ENCODE measurements around the gene GPRASP2. TPM values are rescaled to one million over a fixed set of nuclear protein-coding genes. Genes with fewer than 3 reads are reported as not detected.

GPRASP2 gene
- total and polyA plus RNA-seq, 4 donors: 1.8 to 10.2 (median 5.4) TPM

DNA sequence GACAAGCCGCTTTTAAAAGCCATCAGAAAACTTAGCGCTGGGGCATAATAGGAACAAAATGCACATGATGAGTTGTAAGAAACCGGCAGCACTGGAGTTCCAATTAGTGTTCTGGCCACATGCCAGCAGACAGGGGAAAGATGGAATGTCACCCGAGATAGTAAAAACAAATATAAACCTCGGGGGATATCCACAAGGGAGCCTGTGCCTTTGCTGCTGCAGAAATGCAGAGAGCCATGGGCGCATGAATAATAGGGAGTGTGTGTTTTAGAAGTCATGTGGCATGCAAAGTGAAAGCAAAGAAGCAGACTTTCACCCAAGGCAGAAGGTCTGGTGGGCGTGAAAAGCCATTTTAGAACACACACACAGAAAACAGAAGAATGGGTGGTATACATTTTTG lies 27.4 kb downstream of the GPRASP2 start:
- H3K9me3 ChIP-seq (ENCODE audit: control insufficient read depth in 4 of 4, low read length in 3 of 4): no peaks in the 10 kb centered on the region
- H3K27ac ChIP-seq (ENCODE audit: low read depth in 1 of 2, low read length in 2 of 2): no peak overlapping the region
- 82% methylated on average over 7 of the region's 7 CpGs for WGBS
- no peaks in the 10 kb centered on the region for H3K36me3 ChIP-seq (ENCODE audit: control insufficient read depth in 4 of 4, insufficient read depth in 3 of 4, low read depth in 1 of 4, low read length in 3 of 4)
- H3K4me3 ChIP-seq (ENCODE audit: low read depth in 1 of 3, low read length in 3 of 3): no peak overlapping the region
- H3K4me1 ChIP-seq (ENCODE audit: control insufficient read depth in 4 of 4, insufficient read depth in 4 of 4, low read length in 3 of 4): no peaks in the 10 kb centered on the region
- H3K27me3 ChIP-seq (ENCODE audit: control insufficient read depth in 4 of 4, insufficient read depth in 4 of 4, low read length in 3 of 4): no peaks in the 10 kb centered on the region
- no peak for DNase-seq (ENCODE audit: low spot score)
- H3K9ac ChIP-seq (ENCODE audit: low read depth in 1 of 2, low read length in 2 of 2): no peak overlapping the region
- no peak for TF ChIP-seq JUND (IDR thresholded peaks at IDR 0.05)
- TF ChIP-seq FOXA1 (IDR thresholded peaks at IDR 0.05): no peak
- TF ChIP-seq RXRA (IDR thresholded peaks at IDR 0.05): no peak

DNA sequence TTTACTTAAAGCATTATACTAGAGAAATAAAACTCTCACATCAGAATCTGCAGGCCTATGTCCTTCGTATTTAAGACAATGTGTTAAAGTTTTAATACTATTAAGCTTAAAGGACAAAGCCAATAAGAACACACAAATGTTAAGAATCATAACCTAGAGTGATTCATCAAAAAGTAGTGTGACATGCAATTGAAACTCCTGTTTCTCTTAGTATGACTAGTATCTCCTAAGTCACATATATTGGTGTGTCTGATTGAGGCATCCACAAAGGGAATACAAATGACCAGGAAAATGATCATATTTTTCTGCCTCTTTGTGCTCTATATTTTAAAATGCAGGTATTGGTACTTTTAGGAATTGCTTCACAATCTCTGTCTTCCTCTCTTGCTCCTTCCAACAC lies 32.1 kb downstream of the GPRASP2 start:
- Histone ChIP-seq H3K27me3 (ENCODE audit: control insufficient read depth in 4 of 4, insufficient read depth in 4 of 4, low read length in 3 of 4) (no peaks in the 10 kb centered on the region), H3K4me3 (ENCODE audit: low read depth in 1 of 3, low read length in 3 of 3) (no peak overlapping the region), H3K4me1 (ENCODE audit: control insufficient read depth in 4 of 4, insufficient read depth in 4 of 4, low read length in 3 of 4) (peaks cover 0 to 5% (median 0%) of the 10 kb centered on the region in 4 donors), H3K36me3 (ENCODE audit: control insufficient read depth in 4 of 4, insufficient read depth in 3 of 4, low read depth in 1 of 4, low read length in 3 of 4) (no peaks in the 10 kb centered on the region), H3K9me3 (ENCODE audit: control insufficient read depth in 4 of 4, low read length in 3 of 4) (no peaks in the 10 kb centered on the region), H3K27ac (ENCODE audit: low read depth in 1 of 2, low read length in 2 of 2) (no peak overlapping the region), H3K9ac (ENCODE audit: low read depth in 1 of 2, low read length in 2 of 2) (no peak overlapping the region)
- TF ChIP-seq RXRA (IDR thresholded peaks at IDR 0.05) (no peak), YY1 (IDR thresholded peaks at IDR 0.05) (no peak), FOXA2 (IDR thresholded peaks at IDR 0.05) (no peak), FOXA1 (IDR thresholded peaks at IDR 0.05) (no peak), JUND (IDR thresholded peaks at IDR 0.05) (no peak), RAD21 (IDR thresholded peaks at IDR 0.05) (no peak), NR2F2 (IDR thresholded peaks at IDR 0.05) (no peak), EGR1 (IDR thresholded peaks at IDR 0.05; ENCODE audit: low read depth in 2 of 2) (no peak), TAF1 (conservative IDR thresholded peaks at IDR 0.05) (no peak), HNF4A (conservative IDR thresholded peaks at IDR 0.05) (no peak), GABPA (IDR thresholded peaks at IDR 0.05 in 1 of 2, conservative IDR thresholded peaks at IDR 0.05 in 1 of 2) (no peak), HNF4G (IDR thresholded peaks at IDR 0.05) (no peak), SP1 (IDR thresholded peaks at IDR 0.05) (no peak)
- TF ChIP-seq, protein P1, sequence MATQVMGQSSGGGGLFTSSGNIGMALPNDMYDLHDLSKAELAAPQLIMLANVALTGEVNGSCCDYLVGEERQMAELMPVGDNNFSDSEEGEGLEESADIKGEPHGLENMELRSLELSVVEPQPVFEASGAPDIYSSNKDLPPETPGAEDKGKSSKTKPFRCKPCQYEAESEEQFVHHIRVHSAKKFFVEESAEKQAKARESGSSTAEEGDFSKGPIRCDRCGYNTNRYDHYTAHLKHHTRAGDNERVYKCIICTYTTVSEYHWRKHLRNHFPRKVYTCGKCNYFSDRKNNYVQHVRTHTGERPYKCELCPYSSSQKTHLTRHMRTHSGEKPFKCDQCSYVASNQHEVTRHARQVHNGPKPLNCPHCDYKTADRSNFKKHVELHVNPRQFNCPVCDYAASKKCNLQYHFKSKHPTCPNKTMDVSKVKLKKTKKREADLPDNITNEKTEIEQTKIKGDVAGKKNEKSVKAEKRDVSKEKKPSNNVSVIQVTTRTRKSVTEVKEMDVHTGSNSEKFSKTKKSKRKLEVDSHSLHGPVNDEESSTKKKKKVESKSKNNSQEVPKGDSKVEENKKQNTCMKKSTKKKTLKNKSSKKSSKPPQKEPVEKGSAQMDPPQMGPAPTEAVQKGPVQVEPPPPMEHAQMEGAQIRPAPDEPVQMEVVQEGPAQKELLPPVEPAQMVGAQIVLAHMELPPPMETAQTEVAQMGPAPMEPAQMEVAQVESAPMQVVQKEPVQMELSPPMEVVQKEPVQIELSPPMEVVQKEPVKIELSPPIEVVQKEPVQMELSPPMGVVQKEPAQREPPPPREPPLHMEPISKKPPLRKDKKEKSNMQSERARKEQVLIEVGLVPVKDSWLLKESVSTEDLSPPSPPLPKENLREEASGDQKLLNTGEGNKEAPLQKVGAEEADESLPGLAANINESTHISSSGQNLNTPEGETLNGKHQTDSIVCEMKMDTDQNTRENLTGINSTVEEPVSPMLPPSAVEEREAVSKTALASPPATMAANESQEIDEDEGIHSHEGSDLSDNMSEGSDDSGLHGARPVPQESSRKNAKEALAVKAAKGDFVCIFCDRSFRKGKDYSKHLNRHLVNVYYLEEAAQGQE (IDR thresholded peaks at IDR 0.05): no peak
- TF ChIP-seq, protein P2, sequence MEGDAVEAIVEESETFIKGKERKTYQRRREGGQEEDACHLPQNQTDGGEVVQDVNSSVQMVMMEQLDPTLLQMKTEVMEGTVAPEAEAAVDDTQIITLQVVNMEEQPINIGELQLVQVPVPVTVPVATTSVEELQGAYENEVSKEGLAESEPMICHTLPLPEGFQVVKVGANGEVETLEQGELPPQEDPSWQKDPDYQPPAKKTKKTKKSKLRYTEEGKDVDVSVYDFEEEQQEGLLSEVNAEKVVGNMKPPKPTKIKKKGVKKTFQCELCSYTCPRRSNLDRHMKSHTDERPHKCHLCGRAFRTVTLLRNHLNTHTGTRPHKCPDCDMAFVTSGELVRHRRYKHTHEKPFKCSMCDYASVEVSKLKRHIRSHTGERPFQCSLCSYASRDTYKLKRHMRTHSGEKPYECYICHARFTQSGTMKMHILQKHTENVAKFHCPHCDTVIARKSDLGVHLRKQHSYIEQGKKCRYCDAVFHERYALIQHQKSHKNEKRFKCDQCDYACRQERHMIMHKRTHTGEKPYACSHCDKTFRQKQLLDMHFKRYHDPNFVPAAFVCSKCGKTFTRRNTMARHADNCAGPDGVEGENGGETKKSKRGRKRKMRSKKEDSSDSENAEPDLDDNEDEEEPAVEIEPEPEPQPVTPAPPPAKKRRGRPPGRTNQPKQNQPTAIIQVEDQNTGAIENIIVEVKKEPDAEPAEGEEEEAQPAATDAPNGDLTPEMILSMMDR (IDR thresholded peaks at IDR 0.05; ENCODE audit: low read depth, low read length, missing input control): no peak
- TF ChIP-seq, protein P3, sequence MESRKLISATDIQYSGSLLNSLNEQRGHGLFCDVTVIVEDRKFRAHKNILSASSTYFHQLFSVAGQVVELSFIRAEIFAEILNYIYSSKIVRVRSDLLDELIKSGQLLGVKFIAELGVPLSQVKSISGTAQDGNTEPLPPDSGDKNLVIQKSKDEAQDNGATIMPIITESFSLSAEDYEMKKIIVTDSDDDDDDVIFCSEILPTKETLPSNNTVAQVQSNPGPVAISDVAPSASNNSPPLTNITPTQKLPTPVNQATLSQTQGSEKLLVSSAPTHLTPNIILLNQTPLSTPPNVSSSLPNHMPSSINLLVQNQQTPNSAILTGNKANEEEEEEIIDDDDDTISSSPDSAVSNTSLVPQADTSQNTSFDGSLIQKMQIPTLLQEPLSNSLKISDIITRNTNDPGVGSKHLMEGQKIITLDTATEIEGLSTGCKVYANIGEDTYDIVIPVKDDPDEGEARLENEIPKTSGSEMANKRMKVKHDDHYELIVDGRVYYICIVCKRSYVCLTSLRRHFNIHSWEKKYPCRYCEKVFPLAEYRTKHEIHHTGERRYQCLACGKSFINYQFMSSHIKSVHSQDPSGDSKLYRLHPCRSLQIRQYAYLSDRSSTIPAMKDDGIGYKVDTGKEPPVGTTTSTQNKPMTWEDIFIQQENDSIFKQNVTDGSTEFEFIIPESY (IDR thresholded peaks at IDR 0.05): no peak
- TF ChIP-seq, protein P4, sequence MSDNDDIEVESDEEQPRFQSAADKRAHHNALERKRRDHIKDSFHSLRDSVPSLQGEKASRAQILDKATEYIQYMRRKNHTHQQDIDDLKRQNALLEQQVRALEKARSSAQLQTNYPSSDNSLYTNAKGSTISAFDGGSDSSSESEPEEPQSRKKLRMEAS (IDR thresholded peaks at IDR 0.05): no peak
- TF ChIP-seq, protein P5, sequence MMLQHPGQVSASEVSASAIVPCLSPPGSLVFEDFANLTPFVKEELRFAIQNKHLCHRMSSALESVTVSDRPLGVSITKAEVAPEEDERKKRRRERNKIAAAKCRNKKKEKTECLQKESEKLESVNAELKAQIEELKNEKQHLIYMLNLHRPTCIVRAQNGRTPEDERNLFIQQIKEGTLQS (IDR thresholded peaks at IDR 0.05): no peak
- no peak for DNase-seq (ENCODE audit: low spot score)
- 97% methylated on average over 1 of the region's 1 CpG for WGBS
